ENCODE data around the gene GTF3C4. TPM values are rescaled to one million over a fixed set of nuclear protein-coding genes. Genes with fewer than 3 reads are reported as not detected.

The GTF3C4 gene
- total and polyA plus RNA-seq, 12 donors: 1.2 to 12.0 (median 9.8) TPM

- intact Hi-C loops (cut with DNase I): no loop called here
- no peaks in the 10 kb centered on the region for H3K4me1 ChIP-seq
- 79 to 85% methylated on average over 3 of the region's 3 CpGs for WGBS, 2 donors
- ATAC-seq: no peak
- H3K36me3 ChIP-seq: no peaks in the 10 kb centered on the region
- H3K9me3 ChIP-seq: no peaks in the 10 kb centered on the region
- no peak overlapping the region for H3K4me3 ChIP-seq
- H3K27me3 ChIP-seq: peaks cover 0 to 25% (median 0%) of the 10 kb centered on the region in 7 donors
- TF ChIP-seq CTCF (IDR thresholded peaks at IDR 0.05): no peak
- no peak overlapping the region for H3K27ac ChIP-seq
- DNase-seq: no peak
Measured at GRCh38 chr9:132731230-132731629, 61.0 kb downstream of the GTF3C4 start.

- intact Hi-C loops (cut with DNase I): no loop called here
- Histone ChIP-seq H3K36me3 (no peaks in the 10 kb centered on the region), H3K27ac (no peak overlapping the region), H3K4me1 (no peaks in the 10 kb centered on the region), H3K4me3 (no peak overlapping the region), H3K27me3 (peaks cover 0 to 25% (median 0%) of the 10 kb centered on the region in 7 donors), H3K9me3 (no peaks in the 10 kb centered on the region)
- DNase-seq (no peak), ATAC-seq (no peak)
- TF ChIP-seq CTCF (IDR thresholded peaks at IDR 0.05): no peak
- 65 to 70% methylated on average over 17 of the region's 17 CpGs for WGBS, 2 donors
Measured at GRCh38 chr9:132732326-132733259, 62.3 kb downstream of the GTF3C4 start.

GRCh38 chr9:132733260-132733815 is 63.1 kb downstream of the GTF3C4 start:
- TF ChIP-seq CTCF (IDR thresholded peaks at IDR 0.05): no peak
- H3K9me3 ChIP-seq: no peaks in the 10 kb centered on the region
- no peak overlapping the region for H3K4me3 ChIP-seq
- ATAC-seq (no peak), DNase-seq (no peak)
- intact Hi-C loops (cut with DNase I): no loop called here
- 63 to 72% methylated on average over 22 of the region's 22 CpGs for WGBS, 2 donors
- H3K27me3 ChIP-seq: peaks cover 0 to 20% (median 0%) of the 10 kb centered on the region in 7 donors
- no peak overlapping the region for H3K27ac ChIP-seq
- no peaks in the 10 kb centered on the region for H3K4me1 ChIP-seq
- no peaks in the 10 kb centered on the region for H3K36me3 ChIP-seq

- DNase-seq: no peak
- no peak overlapping the region for H3K4me3 ChIP-seq
- WGBS, 2 donors: 93 to 94% methylated on average over 9 of the region's 9 CpGs
Measured at GRCh38 chr9:132739710-132740310, 69.5 kb downstream of the GTF3C4 start.

More at GRCh38 chr9:132739710-132740310, 69.5 kb downstream of the GTF3C4 start:
- no peak overlapping the region for H3K27ac ChIP-seq
- H3K36me3 ChIP-seq: no peaks in the 10 kb centered on the region
- H3K4me1 ChIP-seq: peaks cover 0 to 12% (median 7%) of the 10 kb centered on the region in 9 donors
- intact Hi-C loops (cut with DNase I): no loop called here
- TF ChIP-seq CTCF (IDR thresholded peaks at IDR 0.05): no peak
- no peaks in the 10 kb centered on the region for H3K9me3 ChIP-seq
- H3K27me3 ChIP-seq: peaks cover 0 to 64% (median 41%) of the 10 kb centered on the region in 7 donors
- no peak for ATAC-seq
